GM23338 (cell line): Measurements from ENCODE around the gene BCL2L12. TPM values are rescaled to one million over a fixed set of nuclear protein-coding genes. Genes with fewer than 3 reads are reported as not detected.
A peak's percentile ranks its signal among the peaks of the same experiment; 100 is the strongest.

Experiments used
- ATAC-seq: fragments of 200-7000 bp; cut with Tn5 transposase; 3 replicates; pipeline ENCODE4 v1.9.1; 2020
- DNase-seq: peaks from one replicate; pipeline ENCODE4 v3.0.0-alpha.2; 2015; ENCODE audit warnings: low spot score
- H2AFZ ChIP-seq: fragments of 200-600 bp; sonication (generic); 2 replicates; pipeline ENCODE4 v1.8.0; 2016; ENCODE audit warnings: antibody characterized with exemption, mild to moderate bottlenecking, moderate library complexity
- H3F3A ChIP-seq: fragments of 200-600 bp; sonication (generic); replicated peaks from 2 replicates; pipeline ENCODE4 v1.8.0; 2017; ENCODE audit warnings: antibody characterized with exemption, mixed run types, low read depth
- H3K27ac ChIP-seq: fragments of 200-600 bp; sonication (generic); 2 replicates; pipeline ENCODE4 v1.6.1; 2016; ENCODE audit warnings: low read depth
- H3K27me3 ChIP-seq: fragments of 200-600 bp; sonication (generic); 2 replicates; pipeline ENCODE4 v1.8.0; 2016; ENCODE audit warnings: mild to moderate bottlenecking, mixed run types, moderate library complexity; ENCODE audit not compliant: insufficient read depth
- H3K36me3 ChIP-seq: fragments of 200-600 bp; sonication (generic); 2 replicates; pipeline ENCODE4 v1.8.0; 2016; ENCODE audit warnings: mild to moderate bottlenecking; ENCODE audit not compliant: insufficient read depth
- H3K4me1 ChIP-seq: fragments of 200-600 bp; sonication (generic); 2 replicates; pipeline ENCODE4 v1.8.0; 2016; ENCODE audit warnings: mild to moderate bottlenecking, moderate library complexity; ENCODE audit not compliant: insufficient read depth
- H3K4me2 ChIP-seq: fragments of 200-600 bp; sonication (generic); 2 replicates; pipeline ENCODE4 v1.7.1; 2017; ENCODE audit warnings: mixed run types
- H3K4me3 ChIP-seq: fragments of 200-600 bp; sonication (generic); 2 replicates; pipeline ENCODE4 v1.6.1; 2016; ENCODE audit warnings: mixed run types
- H3K79me2 ChIP-seq: fragments of 200-600 bp; sonication (generic); replicated peaks from 2 replicates; pipeline ENCODE4 v1.8.0; 2017; ENCODE audit warnings: mild to moderate bottlenecking; ENCODE audit not compliant: insufficient read depth
- H3K9me2 ChIP-seq: fragments of 200-600 bp; sonication (generic); 2 replicates; pipeline ENCODE4 v1.8.0; 2017; ENCODE audit not compliant: insufficient read depth
- H4K20me1 ChIP-seq: fragments of 200-600 bp; sonication (generic); replicated peaks from 2 replicates; pipeline ENCODE4 v1.8.0; 2017; ENCODE audit warnings: mild to moderate bottlenecking; ENCODE audit not compliant: insufficient read depth
- H3K27ac Mint-ChIP-seq: 2 replicates; pipeline ENCODE4 v1.8.0; 2020; ENCODE audit warnings: inconsistent platforms, mild to moderate bottlenecking, moderate library complexity, mixed read lengths
- H3K27me3 Mint-ChIP-seq: 3 replicates; pipeline ENCODE4 v1.8.0; 2022; ENCODE audit warnings: low read depth, mild to moderate bottlenecking, moderate library complexity, mixed read lengths, inconsistent platforms; ENCODE audit not compliant: insufficient read depth, poor library complexity
- H3K36me3 Mint-ChIP-seq: 3 replicates; pipeline ENCODE4 v1.8.0; 2021; ENCODE audit warnings: low read depth, mild to moderate bottlenecking, inconsistent platforms, moderate library complexity, mixed read lengths
- H3K4me1 Mint-ChIP-seq: 3 replicates; pipeline ENCODE4 v1.8.0; 2020; ENCODE audit warnings: mild to moderate bottlenecking, inconsistent platforms, mixed read lengths
- H3K4me3 Mint-ChIP-seq: 3 replicates; pipeline ENCODE4 v1.8.0; 2021; ENCODE audit warnings: moderate library complexity, mild to moderate bottlenecking, inconsistent platforms, mixed read lengths
- H3K9me3 Mint-ChIP-seq: 3 replicates; pipeline ENCODE4 v1.8.0; 2020; ENCODE audit warnings: moderate library complexity, mild to moderate bottlenecking, inconsistent platforms, mixed read lengths
- CREB1 ChIP-seq: fragments of 250-450 bp; sonication (Bioruptor Pico); IDR thresholded peaks from 2 replicates; pipeline ENCODE4 v1.5.0; 2020; ENCODE audit warnings: low read depth, mild to moderate bottlenecking, moderate library complexity
- EZH2phosphoT487 ChIP-seq: fragments of 200-600 bp; sonication (generic); IDR thresholded peaks from one replicate; pipeline ENCODE4 v1.8.1; 2018; ENCODE audit warnings: antibody characterized with exemption; ENCODE audit not compliant: unreplicated experiment
- JUNB ChIP-seq: IDR thresholded peaks from one replicate; pipeline ENCODE4 v1.6.1; 2016; ENCODE audit warnings: antibody characterized with exemption; ENCODE audit not compliant: unreplicated experiment
- NANOG ChIP-seq: IDR thresholded peaks from 2 replicates; pipeline ENCODE4 v1.6.1; 2016; ENCODE audit warnings: antibody characterized with exemption, borderline replicate concordance
- POLR2AphosphoS5 ChIP-seq: IDR thresholded peaks from 2 replicates; pipeline ENCODE4 v1.6.1; 2016; ENCODE audit warnings: antibody characterized with exemption, low read depth
- ZNF114 ChIP-seq: fragments of 250-450 bp; sonication (Bioruptor Pico); IDR thresholded peaks from 2 replicates; pipeline ENCODE4 v1.5.0; 2020; ENCODE audit warnings: mild to moderate bottlenecking, moderate library complexity
- polyA plus RNA-seq: library from polyadenylated mRNA; unstranded; fragments of >200 nt; fragmentation: Nextera tagmentation; extraction: Ambion mirVana; gene quantifications from 2 replicates; pipeline ENCODE4 v1.2.1, GENCODE V29; 2016
- total RNA-seq: library from RNA; depleted of rRNA; stranded (reverse); fragments of >200 nt; shearing (Covaris generic); gene quantifications from 2 replicates; pipeline ENCODE4 v1.2.3, GENCODE V29; 2014
- TF ChIP-seq, protein P1 (sequence below), 2 experiments: fragments of 200-600 bp in 1 of 2; sonication (generic) in 1 of 2; conservative IDR thresholded peaks; 2 replicates each; pipeline versions ENCODE4 v1.5.1 to v1.6.1; 2016 to 2017; ENCODE audit warnings: antibody characterized with exemption in 2 of 2, low read depth in 2 of 2, mild to moderate bottlenecking in 2 of 2, moderate library complexity in 1 of 2

Gene BCL2L12
- total and polyA plus RNA-seq, 2 experiments from 2014 or later: 61.3 to 102 TPM

DNA sequence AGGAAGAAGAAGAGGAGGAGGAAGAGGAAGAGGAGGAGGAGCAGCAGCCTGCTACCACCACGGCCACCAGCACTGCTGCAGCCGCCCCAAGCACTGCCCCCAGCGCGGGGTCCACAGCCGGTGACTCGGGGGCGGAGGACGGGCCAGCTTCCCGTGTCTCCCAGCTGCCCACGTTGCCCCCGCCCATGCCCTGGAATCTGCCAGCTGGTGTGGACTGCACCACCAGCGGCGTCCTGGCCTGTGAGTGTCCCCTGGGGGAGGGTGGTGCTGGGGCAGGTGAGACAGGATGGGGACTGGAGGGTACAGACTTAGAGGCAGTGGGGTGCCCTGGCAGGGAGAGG lies 12.3 kb upstream of the BCL2L12 start:
- DNase-seq (no peak), ATAC-seq (no peak)
- Histone ChIP-seq H3K4me3 (no peak overlapping the region), H2AFZ (no peak overlapping the region), H4K20me1 (no peaks in the 10 kb centered on the region; the same call in 1 of the 2 replicates), H3K27me3 (no peaks in the 10 kb centered on the region), H3K79me2 (no peaks in the 10 kb centered on the region), H3K9me2 (no peaks in the 10 kb centered on the region), H3K4me1 (no peaks in the 10 kb centered on the region), H3K27ac (no peak overlapping the region), H3K36me3 (peaks cover 13% of the 10 kb centered on the region), H3K4me2 (no peak overlapping the region), H3F3A (peaks cover 6% of the 10 kb centered on the region; the same call in 1 of the 2 replicates)
- Mint-ChIP-seq H3K27me3 (peaks cover 7% of the 10 kb centered on the region), H3K4me1 (peaks cover 8% of the 10 kb centered on the region), H3K27ac (no peak overlapping the region), H3K9me3 (peaks cover 3% of the 10 kb centered on the region; the same call in 1 of the 3 replicates), H3K4me3 (no peak overlapping the region), H3K36me3 (peaks cover 61% of the 10 kb centered on the region)
- no peak for TF ChIP-seq CREB1 (CRISPR knock-in tag)

DNA sequence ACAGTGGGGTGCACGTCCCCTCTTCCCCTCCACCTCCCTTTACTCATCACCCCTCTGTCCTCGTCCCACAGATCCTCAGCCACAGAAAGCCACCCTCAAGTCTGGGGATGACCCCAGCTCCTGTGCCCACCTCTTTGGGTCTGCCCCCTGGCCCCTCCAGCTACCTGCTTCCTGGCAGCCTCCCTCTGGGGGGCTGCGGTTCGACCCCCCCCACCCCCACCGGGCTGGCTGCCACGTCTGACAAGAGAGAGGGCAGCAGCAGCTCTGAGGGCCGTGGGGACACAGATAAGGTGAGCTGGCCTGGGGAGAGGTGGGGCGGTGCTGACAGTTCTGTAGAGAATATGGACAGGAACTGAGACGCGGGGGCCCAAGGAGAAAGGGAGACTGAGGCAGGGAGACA lies 11.2 kb upstream of the BCL2L12 start:
- TF ChIP-seq, protein P1, sequence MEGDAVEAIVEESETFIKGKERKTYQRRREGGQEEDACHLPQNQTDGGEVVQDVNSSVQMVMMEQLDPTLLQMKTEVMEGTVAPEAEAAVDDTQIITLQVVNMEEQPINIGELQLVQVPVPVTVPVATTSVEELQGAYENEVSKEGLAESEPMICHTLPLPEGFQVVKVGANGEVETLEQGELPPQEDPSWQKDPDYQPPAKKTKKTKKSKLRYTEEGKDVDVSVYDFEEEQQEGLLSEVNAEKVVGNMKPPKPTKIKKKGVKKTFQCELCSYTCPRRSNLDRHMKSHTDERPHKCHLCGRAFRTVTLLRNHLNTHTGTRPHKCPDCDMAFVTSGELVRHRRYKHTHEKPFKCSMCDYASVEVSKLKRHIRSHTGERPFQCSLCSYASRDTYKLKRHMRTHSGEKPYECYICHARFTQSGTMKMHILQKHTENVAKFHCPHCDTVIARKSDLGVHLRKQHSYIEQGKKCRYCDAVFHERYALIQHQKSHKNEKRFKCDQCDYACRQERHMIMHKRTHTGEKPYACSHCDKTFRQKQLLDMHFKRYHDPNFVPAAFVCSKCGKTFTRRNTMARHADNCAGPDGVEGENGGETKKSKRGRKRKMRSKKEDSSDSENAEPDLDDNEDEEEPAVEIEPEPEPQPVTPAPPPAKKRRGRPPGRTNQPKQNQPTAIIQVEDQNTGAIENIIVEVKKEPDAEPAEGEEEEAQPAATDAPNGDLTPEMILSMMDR (conservative IDR thresholded peaks at IDR 0.05; ENCODE audit: low read depth in 2 of 2): no peak
- TF ChIP-seq NANOG: no peak

DNA sequence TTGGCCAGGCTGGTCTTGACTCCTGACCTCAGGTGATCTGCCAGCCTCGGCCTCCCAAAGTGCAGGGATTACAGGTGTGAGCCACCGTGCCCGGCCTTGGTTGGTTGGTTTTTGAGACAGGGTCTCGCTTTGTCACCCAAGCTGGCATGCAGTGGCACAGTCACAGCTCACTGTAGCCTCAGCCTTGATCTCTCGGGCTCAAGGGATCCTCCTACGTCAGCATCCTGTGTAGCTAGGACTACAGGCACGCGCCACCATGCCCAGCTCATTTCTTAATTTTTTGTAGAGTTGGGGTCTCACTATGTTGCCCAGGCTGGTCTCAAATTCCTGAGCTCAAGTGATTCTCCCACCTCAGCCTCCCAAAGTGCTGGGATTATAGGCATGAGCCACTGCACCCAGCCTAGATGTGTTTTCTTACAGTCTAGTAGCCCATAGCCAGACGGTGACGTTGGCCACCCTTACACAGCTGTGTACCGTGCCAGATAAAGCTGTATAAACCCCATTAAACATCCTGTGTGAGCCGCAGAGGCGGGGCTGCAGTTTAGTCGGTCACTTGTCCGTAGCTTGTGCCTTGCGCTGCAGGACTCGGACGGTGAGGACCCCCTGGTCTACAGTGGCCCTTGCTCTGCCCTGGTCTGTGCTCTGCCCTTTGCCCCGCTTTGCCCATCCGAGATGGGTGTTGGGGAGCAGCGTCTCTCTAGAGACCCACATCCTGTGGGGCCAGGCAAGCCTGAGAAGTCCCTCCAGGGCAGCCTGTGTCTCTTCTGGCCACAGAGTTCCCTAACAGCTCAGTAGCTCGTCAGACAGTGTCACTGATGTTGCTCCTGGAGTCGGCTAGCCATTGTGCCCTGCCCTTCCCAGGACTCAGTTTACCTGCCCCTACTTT lies 9.9 kb upstream of the BCL2L12 start:
- no peak for ATAC-seq
- Mint-ChIP-seq H3K27me3 (peaks cover 19% of the 10 kb centered on the region), H3K4me3 (no peak overlapping the region; the same call in 2 of the 3 replicates), H3K9me3 (peaks cover 19% of the 10 kb centered on the region), H3K4me1 (peaks cover 8% of the 10 kb centered on the region), H3K27ac (peak overlapping the region; percentile 86; the same call in 1 of the 2 replicates), H3K36me3 (peaks cover 76% of the 10 kb centered on the region)
- peaks cover 9% of the 10 kb centered on the region; the same call in 1 of the 2 replicates for H3F3A ChIP-seq
- H3K27ac ChIP-seq: no peak overlapping the region
- TF ChIP-seq JUNB: no peak
- TF ChIP-seq POLR2AphosphoS5: no peak
- TF ChIP-seq, protein P1 (conservative IDR thresholded peaks at IDR 0.05; ENCODE audit: low read depth in 2 of 2): no peak
- TF ChIP-seq ZNF114 (CRISPR knock-in tag): no peak
- TF ChIP-seq EZH2phosphoT487: no peak
- no peaks in the 10 kb centered on the region for H3K9me2 ChIP-seq
- H4K20me1 ChIP-seq: no peaks in the 10 kb centered on the region; the same call in 1 of the 2 replicates
- no peak overlapping the region for H2AFZ ChIP-seq
- H3K27me3 ChIP-seq: no peaks in the 10 kb centered on the region
- H3K4me3 ChIP-seq: no peak overlapping the region
- no peaks in the 10 kb centered on the region for H3K4me1 ChIP-seq
- H3K79me2 ChIP-seq: no peaks in the 10 kb centered on the region
- H3K36me3 ChIP-seq: peaks cover 16% of the 10 kb centered on the region
- H3K4me2 ChIP-seq: no peak overlapping the region
- DNase-seq: no peak

More for the DNA sequence above, 11.2 kb upstream of the BCL2L12 start:
- Mint-ChIP-seq H3K36me3 (peaks cover 69% of the 10 kb centered on the region), H3K27ac (no peak overlapping the region), H3K9me3 (peaks cover 7% of the 10 kb centered on the region; the same call in 2 of the 3 replicates), H3K27me3 (peaks cover 11% of the 10 kb centered on the region), H3K4me3 (no peak overlapping the region), H3K4me1 (peaks cover 8% of the 10 kb centered on the region)
- Histone ChIP-seq H2AFZ (no peak overlapping the region), H4K20me1 (no peaks in the 10 kb centered on the region; the same call in 1 of the 2 replicates), H3K4me2 (no peak overlapping the region), H3K9me2 (no peaks in the 10 kb centered on the region), H3K27me3 (no peaks in the 10 kb centered on the region), H3K79me2 (no peaks in the 10 kb centered on the region), H3K4me1 (no peaks in the 10 kb centered on the region), H3K4me3 (no peak overlapping the region), H3F3A (peaks cover 9% of the 10 kb centered on the region; the same call in 1 of the 2 replicates), H3K36me3 (peaks cover 13% of the 10 kb centered on the region), H3K27ac (no peak overlapping the region)
- no peak for ATAC-seq
- DNase-seq: no peak
